Neural progenitor cell (in vitro differentiated cells): ENCODE data around the gene CNTNAP2. TPM values are rescaled to one million over a fixed set of nuclear protein-coding genes. Genes with fewer than 3 reads are reported as not detected.

Experiments
- DNase-seq: peaks from one replicate; pipeline ENCODE4 v3.0.0-alpha.2; 2016; ENCODE audit warnings: low spot score
- H2AFZ ChIP-seq: fragments of 200-600 bp; sonication (generic); replicated peaks from 2 replicates; pipeline ENCODE4 v1.6.1; 2016; ENCODE audit warnings: antibody characterized with exemption
- H3F3A ChIP-seq: fragments of 200-600 bp; sonication (generic); 2 replicates; pipeline ENCODE4 v1.6.1; 2016; ENCODE audit warnings: antibody characterized with exemption, low read depth
- H3K27ac ChIP-seq: fragments of 200-600 bp; sonication (generic); 2 replicates; pipeline ENCODE4 v1.5.1; 2016; ENCODE audit warnings: mild to moderate bottlenecking
- H3K27me3 ChIP-seq: fragments of 200-600 bp; sonication (generic); 2 replicates; pipeline ENCODE4 v1.6.1; 2016; ENCODE audit warnings: mild to moderate bottlenecking, moderate library complexity
- H3K36me3 ChIP-seq: fragments of 200-600 bp; sonication (generic); 2 replicates; pipeline ENCODE4 v1.5.1; 2016
- H3K4me1 ChIP-seq: fragments of 200-600 bp; sonication (generic); 2 replicates; pipeline ENCODE4 v1.6.1; 2016; ENCODE audit warnings: mixed run types
- H3K4me2 ChIP-seq: fragments of 200-600 bp; sonication (generic); 2 replicates; pipeline ENCODE4 v1.6.1; 2016
- H3K4me3 ChIP-seq: fragments of 200-600 bp; sonication (generic); 2 replicates; pipeline ENCODE4 v1.5.1; 2016
- H3K79me2 ChIP-seq: fragments of 200-600 bp; sonication (generic); 2 replicates; pipeline ENCODE4 v1.6.1; 2016; ENCODE audit warnings: low read depth
- H3K9ac ChIP-seq: fragments of 200-600 bp; sonication (generic); 2 replicates; pipeline ENCODE4 v1.6.1; 2016
- H3K9me3 ChIP-seq: fragments of 200-600 bp; sonication (generic); 2 replicates; pipeline ENCODE4 v1.5.1; 2016; ENCODE audit warnings: low read depth
- H4K20me1 ChIP-seq: fragments of 200-600 bp; sonication (generic); 2 replicates; pipeline ENCODE4 v1.6.1; 2016; ENCODE audit warnings: low read depth
- H3K27ac Mint-ChIP-seq: 3 replicates; pipeline ENCODE4 v1.8.0; 2021; ENCODE audit warnings: mixed read lengths
- H3K27me3 Mint-ChIP-seq: 2 replicates; pipeline ENCODE4 v1.8.0; 2022; ENCODE audit warnings: low read depth, mild to moderate bottlenecking, inconsistent platforms, moderate library complexity, mixed read lengths; ENCODE audit not compliant: insufficient read depth
- H3K36me3 Mint-ChIP-seq: 3 replicates; pipeline ENCODE4 v1.8.0; 2021; ENCODE audit warnings: mixed read lengths
- H3K4me1 Mint-ChIP-seq: 3 replicates; pipeline ENCODE4 v1.8.0; 2021; ENCODE audit warnings: mixed read lengths
- H3K4me3 Mint-ChIP-seq: 3 replicates; pipeline ENCODE4 v1.8.0; 2021; ENCODE audit warnings: mild to moderate bottlenecking, moderate library complexity, mixed read lengths
- H3K9me3 Mint-ChIP-seq: 3 replicates; pipeline ENCODE4 v1.8.0; 2020; ENCODE audit warnings: mixed read lengths
- CTCF ChIP-seq: fragments of 200-600 bp; sonication (generic); IDR thresholded peaks from 2 replicates; pipeline ENCODE4 v1.5.1; 2017; ENCODE audit warnings: antibody characterized with exemption, mild to moderate bottlenecking
- EZH2 ChIP-seq: fragments of 200-600 bp; sonication (generic); IDR thresholded peaks from 2 replicates; pipeline ENCODE4 v1.6.1; 2017; ENCODE audit warnings: antibody characterized with exemption, mild to moderate bottlenecking, moderate library complexity
- EZH2phosphoT487 ChIP-seq: fragments of 200-600 bp; sonication (generic); IDR thresholded peaks from 2 replicates; pipeline ENCODE4 v1.6.1; 2017; ENCODE audit warnings: antibody characterized with exemption
- total RNA-seq: library from RNA; depleted of rRNA; stranded (reverse); fragments of >200 nt; gene quantifications from 2 replicates; pipeline ENCODE4 v1.2.3, GENCODE V29; 2015; ENCODE audit warnings: low replicate concordance

The CNTNAP2 gene
- total RNA-seq, 1 donor from 2014 or later = 126 TPM

GRCh38 chr7:147937428-147937827 lies 1820.8 kb downstream of the CNTNAP2 start:
- Histone ChIP-seq H3K36me3 (no peaks in the 10 kb centered on the region), H3K4me2 (no peak overlapping the region), H3K9me3 (no peaks in the 10 kb centered on the region), H3F3A (no peaks in the 10 kb centered on the region), H3K79me2 (no peaks in the 10 kb centered on the region), H4K20me1 (no peaks in the 10 kb centered on the region), H3K4me3 (no peak overlapping the region), H3K27me3 (no peaks in the 10 kb centered on the region), H2AFZ (no peak overlapping the region), H3K27ac (no peak overlapping the region), H3K4me1 (no peaks in the 10 kb centered on the region), H3K9ac (no peak overlapping the region)
- Mint-ChIP-seq H3K27me3 (no peaks in the 10 kb centered on the region), H3K27ac (no peak overlapping the region), H3K36me3 (peaks cover 1% of the 10 kb centered on the region), H3K9me3 (peaks cover 8% of the 10 kb centered on the region), H3K4me3 (no peak overlapping the region), H3K4me1 (no peaks in the 10 kb centered on the region)
- DNase-seq = no peak
- TF ChIP-seq EZH2 (no peak), CTCF (no peak), EZH2phosphoT487 (no peak)

GRCh38 chr7:147941381-147941780 lies 1824.8 kb downstream of the CNTNAP2 start:
- Histone ChIP-seq H3K9me3 (no peaks in the 10 kb centered on the region), H3K4me2 (no peak overlapping the region), H3K9ac (no peak overlapping the region), H4K20me1 (no peaks in the 10 kb centered on the region), H3K79me2 (no peaks in the 10 kb centered on the region), H3K4me3 (no peak overlapping the region), H3K36me3 (no peaks in the 10 kb centered on the region), H3K4me1 (no peaks in the 10 kb centered on the region), H3K27me3 (no peaks in the 10 kb centered on the region), H2AFZ (no peak overlapping the region), H3K27ac (no peak overlapping the region), H3F3A (no peaks in the 10 kb centered on the region)
- Mint-ChIP-seq H3K36me3 (peaks cover 1% of the 10 kb centered on the region), H3K4me1 (no peaks in the 10 kb centered on the region), H3K9me3 (peaks cover 2% of the 10 kb centered on the region), H3K4me3 (no peak overlapping the region), H3K27me3 (no peaks in the 10 kb centered on the region), H3K27ac (no peak overlapping the region)
- TF ChIP-seq EZH2 (no peak), CTCF (no peak), EZH2phosphoT487 (no peak)
- no peak for DNase-seq

DNA sequence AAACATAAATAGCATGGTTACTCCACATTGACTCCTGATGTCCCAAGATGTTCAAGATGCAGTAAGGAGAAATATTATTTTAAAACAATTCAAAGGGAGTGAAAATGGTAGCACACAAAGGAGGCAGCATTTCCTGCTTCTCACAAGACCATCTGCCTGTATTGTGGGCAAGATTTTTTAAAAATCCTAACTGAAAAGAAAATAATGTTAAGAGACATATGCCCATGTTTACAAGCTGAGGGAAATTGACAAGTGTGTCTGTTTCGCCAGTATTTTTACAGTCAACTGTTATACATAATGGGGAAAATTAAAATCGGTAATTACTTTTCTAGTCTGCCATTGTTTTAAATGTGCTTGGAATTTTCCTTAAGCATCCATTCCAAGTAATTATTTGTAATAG lies 1827.7 kb downstream of the CNTNAP2 start:
- Histone ChIP-seq H3F3A (no peaks in the 10 kb centered on the region), H3K36me3 (no peaks in the 10 kb centered on the region), H2AFZ (no peak overlapping the region), H3K4me1 (no peaks in the 10 kb centered on the region), H3K79me2 (no peaks in the 10 kb centered on the region), H3K27ac (no peak overlapping the region), H3K4me3 (no peak overlapping the region), H3K9ac (no peak overlapping the region), H3K9me3 (no peaks in the 10 kb centered on the region), H3K27me3 (no peaks in the 10 kb centered on the region), H4K20me1 (no peaks in the 10 kb centered on the region), H3K4me2 (no peak overlapping the region)
- Mint-ChIP-seq H3K27me3 (no peaks in the 10 kb centered on the region), H3K9me3 (peaks cover 2% of the 10 kb centered on the region), H3K4me1 (no peaks in the 10 kb centered on the region), H3K27ac (no peak overlapping the region), H3K4me3 (no peak overlapping the region), H3K36me3 (peaks cover 1% of the 10 kb centered on the region)
- TF ChIP-seq EZH2 = no peak
- no peak for TF ChIP-seq CTCF
- TF ChIP-seq EZH2phosphoT487 = no peak
- no peak for DNase-seq

DNA sequence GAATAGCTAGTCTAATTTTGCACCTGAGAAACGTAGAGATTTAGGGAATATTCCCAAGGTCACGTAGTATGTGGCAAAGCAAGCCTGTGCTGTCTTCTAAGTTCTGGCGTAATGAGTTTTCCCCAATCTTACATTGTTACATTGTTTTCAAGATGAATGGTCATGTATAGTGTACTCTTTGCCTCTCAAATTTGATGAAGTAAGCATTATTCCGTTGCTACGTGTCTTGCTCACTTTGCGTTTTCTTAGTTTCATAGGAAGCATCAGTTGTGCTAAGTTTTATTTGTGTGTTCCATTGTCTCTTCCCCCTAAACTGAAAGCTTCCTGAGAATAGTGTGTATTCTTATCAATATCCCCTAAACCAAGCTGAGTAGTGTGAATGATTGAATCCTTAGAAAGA lies 1836.3 kb downstream of the CNTNAP2 start:
- H3K4me3 Mint-ChIP-seq = no peak overlapping the region
- H3K36me3 Mint-ChIP-seq = no peaks in the 10 kb centered on the region
- no peaks in the 10 kb centered on the region for H3K36me3 ChIP-seq
- no peaks in the 10 kb centered on the region for H3K27me3 Mint-ChIP-seq
- no peak for DNase-seq
- no peak overlapping the region for H3K27ac ChIP-seq
- H4K20me1 ChIP-seq = no peaks in the 10 kb centered on the region
- no peaks in the 10 kb centered on the region for H3K4me1 ChIP-seq
- TF ChIP-seq CTCF = no peak
- no peak for TF ChIP-seq EZH2
- no peak for TF ChIP-seq EZH2phosphoT487
- H3K27me3 ChIP-seq = no peaks in the 10 kb centered on the region
- H3K4me2 ChIP-seq = no peak overlapping the region
- H2AFZ ChIP-seq = no peak overlapping the region
- no peaks in the 10 kb centered on the region for H3F3A ChIP-seq
- H3K9me3 Mint-ChIP-seq = peaks cover 4% of the 10 kb centered on the region
- no peak overlapping the region for H3K4me3 ChIP-seq
- H3K79me2 ChIP-seq = no peaks in the 10 kb centered on the region
- no peaks in the 10 kb centered on the region for H3K9me3 ChIP-seq
- no peak overlapping the region for H3K27ac Mint-ChIP-seq
- H3K9ac ChIP-seq = no peak overlapping the region
- no peaks in the 10 kb centered on the region for H3K4me1 Mint-ChIP-seq
